CD1c-positive myeloid dendritic cell (primary cell): ENCODE data around the gene CENPO.

Experiments
- DNase-seq: peaks from one replicate; pipeline ENCODE4 v3.0.0-alpha.2; 2016; ENCODE audit errors: extremely low spot score

The CENPO gene

DNA sequence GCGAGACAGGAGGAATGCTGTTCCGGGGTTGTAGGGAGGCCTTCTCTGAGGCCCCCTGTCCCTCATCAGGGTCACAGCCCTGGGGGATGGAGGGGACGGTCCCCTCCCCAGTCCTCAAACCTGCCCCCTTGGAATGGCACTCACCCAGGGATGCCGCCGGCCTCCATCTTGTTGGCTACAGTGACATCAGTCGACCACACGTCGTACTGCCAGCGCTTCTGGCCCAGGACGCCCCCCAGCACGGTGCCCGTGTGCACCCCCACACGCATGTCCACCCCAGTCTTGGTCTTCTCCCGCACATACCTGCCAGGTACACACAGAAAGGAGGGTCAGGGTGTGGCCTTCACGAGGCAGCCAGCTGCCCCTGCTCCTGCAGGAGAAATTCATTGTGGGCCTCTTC, 46.5 kb downstream of the CENPO start:
- no peak for DNase-seq

DNA sequence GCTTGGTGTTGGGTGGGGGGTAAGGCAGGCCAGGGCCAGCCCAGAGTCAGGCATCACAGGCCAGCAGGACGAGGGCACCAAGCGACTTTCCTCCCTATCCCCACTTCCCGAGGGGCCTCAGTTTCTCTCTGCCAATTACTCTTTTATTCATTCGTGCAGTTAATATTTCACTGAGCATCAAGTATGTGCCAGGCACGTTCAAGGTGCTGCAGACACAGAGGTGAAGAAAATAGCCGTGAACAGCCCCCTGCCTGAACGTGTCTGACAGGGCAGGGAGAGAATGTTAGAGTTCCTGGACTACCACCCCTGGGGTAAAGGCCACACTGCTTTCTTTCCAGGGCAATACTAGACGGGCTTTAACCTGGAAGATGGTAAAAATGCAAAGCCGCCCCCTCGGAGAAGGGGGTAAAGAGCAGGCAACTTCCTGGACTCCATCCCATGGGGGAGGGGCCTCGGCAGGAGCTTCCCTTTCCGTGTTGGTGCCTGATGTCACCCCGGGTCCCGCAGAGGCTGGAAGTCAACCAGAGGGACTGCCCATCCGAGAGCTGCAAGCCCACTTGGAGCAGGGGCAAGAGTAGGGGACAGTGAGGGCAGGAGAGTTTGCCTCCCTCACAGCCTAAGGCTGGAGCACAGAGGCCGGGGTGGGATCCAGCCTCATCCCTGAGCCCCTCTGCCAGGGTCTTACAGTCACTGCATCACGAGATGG, 47.1 kb downstream of the CENPO start:
- no peak for DNase-seq

DNA sequence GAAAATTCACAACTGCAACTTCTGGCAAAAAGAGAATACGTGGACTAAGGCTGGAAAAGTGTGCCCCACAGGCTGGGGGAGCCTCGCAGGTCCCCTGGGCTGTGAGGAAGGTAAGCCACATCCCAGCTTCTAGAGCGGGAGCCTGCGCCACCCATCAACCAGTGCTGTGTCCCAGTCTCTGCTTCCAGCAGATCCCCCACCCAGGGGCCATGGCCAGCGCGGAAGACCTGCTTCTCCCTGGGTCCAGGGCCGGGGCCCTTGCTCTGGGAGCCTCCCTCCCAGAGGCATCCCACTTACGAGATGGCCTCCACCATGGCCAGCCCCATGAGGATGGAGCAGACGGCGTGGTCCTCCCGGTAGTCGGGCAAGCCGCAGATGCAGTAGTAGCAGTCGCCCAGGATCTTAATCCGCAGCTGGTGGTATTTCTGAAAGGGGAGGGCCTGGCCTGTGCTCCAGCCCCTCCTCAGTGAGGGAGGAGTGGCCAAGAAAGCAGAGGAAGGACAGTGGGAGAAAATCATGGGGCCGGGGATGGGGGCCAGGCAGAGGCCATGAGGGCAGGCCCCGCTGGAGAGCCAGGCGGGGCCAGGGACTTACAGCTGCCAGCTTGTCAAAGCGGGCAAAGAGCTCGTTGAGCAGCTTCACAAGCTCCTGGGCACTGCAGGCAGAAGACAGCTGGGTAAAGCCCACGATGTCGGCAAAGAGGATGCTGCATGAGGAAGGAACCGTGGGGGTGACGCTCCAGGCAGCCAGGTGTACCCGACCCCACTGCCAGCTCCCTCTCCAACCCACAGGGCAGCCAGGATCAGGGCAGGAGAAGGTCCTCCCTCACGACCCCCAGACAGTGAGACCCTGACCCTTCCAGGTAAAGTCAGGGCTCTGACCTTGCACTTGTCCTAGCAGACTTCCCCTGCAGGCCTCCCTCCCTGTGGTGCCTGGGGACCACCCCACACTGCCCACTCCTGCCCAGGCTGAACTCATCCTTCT, 48.0 kb downstream of the CENPO start:
- no peak for DNase-seq

DNA sequence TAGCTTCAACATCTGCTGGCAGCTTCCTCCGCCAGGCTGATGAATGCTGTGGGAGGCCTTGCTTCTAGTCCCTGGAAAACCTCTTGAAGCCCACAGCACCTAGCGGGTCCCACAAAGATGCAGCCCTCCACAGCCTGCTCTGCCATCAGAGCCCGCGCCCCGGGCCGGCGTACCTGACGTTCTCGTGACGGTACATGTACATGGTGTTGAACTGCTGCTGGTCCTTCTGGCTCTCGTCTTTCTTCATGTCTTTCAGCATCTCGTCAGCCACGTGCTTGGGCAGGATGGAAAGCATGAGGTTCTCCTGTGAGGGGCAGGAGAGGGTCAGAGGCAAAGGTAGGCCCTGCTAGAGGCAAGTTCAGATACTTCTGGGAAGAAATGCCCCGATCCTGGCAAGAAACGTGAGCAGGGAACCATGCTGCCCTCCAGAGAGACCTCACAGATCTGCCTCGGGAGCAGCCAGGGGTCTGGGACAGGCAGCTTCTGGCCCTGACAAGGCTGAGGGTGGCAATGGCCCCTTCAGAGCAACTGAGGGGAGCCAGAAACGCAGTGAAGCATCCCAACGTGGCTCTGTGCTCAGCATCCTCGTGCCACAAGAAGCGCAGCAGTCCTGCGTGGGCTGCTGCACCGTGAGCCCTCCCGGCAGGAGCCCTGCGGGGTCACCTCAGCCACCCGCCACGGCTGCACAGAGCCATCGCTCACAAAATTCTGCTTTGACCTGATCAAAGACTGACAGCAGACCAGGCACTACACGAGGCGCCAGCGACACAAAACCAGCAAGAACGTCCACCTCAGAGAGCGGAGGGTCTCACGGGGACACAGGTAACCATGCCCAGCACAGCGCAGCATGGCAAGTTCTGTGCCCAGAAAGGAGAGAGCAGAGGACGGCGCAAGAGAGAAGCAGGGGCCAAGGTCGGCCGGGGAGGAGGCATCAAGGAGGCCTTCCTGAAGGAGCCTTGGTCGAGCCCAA, 49.1 kb downstream of the CENPO start:
- DNase-seq = no peak

DNA sequence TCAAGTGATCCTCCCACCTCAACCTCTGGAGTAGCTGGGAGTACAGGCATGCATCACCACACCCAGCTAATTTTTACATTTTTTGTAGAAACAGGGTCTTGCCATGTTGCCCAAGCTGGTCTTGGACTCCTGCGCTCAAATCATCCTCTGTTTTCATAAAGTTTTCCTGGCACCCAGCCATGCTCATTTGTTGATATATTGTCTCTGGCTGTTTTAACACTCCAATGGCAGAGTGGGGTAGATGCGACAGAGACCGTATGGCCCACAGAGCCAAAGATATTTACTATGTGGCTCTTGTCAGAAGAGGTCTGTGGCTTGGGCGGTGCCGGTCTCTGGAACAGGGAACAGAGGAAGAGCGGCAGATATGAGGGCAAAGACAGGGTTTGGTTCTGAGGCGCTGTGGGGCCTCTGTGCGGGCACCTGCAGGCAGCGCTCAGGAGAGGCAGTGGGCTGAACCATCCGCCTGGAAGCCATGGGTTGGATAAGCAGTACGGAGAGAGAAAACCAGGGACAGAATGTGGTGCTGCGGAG, 50.2 kb downstream of the CENPO start:
- no peak for DNase-seq

DNA sequence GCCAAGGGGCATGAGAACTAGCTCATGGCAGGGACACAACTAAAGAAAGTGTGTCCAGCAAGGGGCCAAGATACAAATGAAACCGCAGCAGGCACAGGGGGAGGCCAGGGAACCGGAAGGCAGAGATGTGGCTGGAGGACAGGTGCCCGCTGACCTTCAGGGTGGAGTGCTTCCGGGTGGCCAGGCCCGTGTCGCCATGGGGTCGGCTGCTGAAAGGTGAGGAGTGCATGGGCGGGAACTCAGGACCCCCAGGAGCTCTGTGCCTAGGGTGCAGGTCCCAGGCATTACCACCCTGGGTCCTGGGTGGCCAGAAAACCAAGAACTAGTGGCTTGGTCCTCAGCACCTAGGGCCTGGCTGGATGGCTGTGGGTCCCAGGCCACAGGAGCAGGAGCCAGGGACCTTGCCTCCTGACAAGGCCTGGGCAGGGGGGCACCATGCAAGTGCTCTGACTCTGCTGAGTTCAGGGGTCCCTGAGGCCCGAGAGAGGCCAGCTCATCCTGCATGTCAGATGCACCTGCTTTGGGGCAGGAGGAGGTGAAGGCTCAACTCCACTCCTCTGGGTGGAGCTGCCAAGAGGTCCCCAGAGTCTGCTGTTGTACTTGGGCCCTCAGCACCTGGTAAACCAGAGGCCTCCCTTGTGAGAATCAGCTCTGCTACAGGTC, 50.9 kb downstream of the CENPO start:
- no peak for DNase-seq

DNA sequence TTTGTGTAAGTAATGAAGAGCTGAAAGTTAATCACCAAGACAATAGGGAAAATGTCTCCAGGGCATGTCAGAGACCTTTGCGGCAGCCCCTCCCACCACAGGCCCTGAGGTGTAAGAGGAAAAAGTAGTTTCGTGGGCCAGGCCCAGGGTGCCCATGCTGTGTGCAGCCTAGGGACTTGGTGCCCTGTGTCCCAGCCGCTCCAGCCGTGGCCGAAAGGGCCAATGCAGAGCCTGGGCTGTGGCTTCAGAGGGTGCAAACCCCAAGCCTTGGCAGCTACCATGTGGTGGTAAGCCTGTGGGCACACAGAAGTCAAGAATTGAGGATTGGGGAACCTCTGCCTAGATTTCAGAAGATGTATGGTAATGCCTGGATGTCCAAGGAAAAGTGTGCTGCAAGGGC, 52.5 kb downstream of the CENPO start:
- DNase-seq = no peak

DNA sequence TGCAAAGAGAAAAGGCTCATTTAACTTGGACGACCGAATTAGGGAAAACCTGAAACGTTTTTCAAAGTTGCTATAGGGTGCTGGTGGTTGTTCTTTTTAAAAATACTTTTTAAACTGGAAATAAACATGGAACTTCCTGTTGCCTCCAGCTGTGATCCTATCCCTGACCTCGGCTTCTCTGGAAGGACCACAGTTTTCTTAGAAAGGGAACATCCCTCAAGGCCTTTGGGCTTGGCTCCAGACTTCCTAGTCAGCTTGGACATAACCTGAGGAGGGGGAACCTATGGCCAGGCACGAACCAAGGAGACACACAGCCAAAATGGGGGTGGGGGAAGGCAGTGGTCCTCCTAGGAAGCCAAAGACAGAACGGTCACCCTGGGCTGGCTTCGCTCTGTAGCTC, 57.7 kb downstream of the CENPO start:
- DNase-seq = no peak

DNA sequence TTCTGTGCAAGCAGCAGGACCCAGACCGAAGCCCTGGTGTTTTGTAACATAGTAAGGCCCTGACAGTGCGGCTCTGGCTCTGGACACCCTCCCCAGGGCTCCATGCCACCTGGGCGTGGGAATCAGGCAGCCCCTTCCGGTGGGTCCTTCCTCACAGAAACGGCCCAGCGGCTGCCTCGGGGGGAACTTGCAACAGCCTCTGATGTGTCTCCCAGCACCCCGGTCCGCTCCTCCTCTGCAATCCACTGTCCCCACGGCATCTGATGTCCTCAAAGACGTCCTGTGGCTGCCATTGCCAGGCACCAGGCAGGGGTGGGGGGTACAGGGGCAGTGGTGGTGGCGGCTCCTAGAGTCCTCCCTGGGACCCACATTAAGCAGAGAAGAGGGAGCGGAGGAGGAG, 58.8 kb downstream of the CENPO start:
- no peak for DNase-seq

DNA sequence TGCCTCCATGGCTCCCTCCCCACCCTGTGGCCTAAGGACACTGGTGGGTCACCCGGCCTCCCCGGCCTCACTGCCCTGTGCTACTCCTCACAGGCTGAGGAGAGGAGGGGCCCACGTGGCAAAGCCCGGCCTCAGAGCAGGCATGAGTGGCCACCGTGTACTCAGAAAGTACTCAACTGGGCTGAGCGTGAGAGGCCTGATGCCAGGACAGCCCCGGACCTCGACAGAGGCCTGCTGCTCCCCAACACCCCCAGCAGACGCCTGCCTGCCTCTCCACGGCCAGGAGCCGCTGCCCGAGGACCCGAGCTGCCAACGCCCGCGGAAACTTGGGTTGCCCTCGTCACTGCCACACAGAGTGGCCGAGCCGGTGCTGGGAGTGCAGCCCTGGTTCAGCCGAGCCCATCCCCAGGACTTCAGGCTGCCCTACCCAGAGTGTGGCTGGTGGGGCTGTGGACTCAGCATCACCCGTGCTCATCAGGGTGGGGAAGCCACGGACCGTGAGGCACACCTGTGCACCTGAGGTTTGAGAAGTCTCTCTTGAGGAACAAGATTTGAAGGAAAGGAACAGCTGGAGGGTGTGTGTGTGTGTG, 59.3 kb downstream of the CENPO start:
- DNase-seq = no peak

DNA sequence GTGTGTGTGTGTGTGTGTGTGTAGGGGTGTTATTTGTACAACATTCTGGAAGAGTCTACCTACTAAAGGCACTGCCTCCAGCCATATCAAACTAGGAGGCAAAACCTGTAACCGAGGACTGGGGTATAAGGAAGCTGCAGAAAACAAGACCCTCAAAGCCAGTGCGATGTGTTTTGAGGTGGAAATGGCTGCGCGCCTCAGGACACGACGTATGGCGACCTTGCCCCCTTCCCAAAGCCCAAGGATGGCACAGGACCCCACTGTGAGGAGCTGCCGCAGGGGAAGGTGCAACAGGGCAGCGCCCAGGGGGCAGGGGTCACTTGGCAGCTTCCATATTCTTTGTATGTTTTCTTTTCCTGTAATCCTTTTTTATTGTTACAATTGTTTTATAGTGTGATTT, 59.8 kb downstream of the CENPO start:
- no peak for DNase-seq

DNA sequence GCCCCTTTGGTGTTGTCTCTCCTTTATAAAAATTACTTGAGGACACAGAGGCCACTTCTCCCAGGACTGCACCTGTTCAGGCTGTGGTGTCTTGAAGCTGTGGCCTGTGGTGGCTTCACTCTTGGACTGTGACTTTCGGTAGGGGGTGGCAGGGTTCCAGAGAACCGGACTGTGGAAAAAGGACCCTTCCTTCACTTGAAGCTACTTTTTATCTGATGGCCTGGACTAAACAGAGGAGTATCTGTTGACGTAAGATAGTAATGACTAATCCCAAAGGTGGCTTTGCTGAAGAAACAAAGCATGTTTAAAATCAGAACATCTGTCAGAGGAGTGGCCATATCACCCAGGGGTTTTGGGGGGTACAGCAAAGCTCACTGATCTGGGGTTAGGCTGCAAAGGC, 60.8 kb downstream of the CENPO start:
- DNase-seq = no peak

DNA sequence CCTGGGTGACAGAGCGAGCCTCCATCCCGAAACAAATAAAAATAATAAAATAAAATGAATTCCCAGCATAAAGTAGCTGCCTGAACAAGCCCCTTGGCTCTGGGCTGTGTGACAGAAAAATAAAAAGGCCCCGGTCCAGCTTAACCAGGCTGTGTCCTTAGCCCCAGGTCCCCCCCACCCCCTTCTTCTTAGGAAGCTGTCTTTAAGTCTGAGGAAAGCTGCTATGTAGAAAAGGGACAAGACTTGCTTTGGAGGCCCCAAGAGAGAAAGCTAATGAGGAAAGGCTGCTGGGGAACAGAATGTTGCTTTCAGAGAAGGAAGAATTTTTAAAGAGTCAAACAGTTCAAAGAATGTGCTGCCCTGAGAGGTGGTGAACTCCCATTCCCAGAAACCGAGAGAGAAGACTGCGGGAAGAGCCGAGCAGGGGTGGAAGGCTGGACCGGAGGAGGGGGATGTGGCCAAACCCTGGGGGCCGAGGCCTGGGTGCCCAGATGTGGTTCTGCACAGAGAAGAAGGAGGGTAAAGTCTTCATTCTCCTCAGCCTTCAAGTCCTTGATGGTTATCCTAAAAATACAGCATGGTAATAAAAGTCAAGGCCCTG, 61.9 kb downstream of the CENPO start:
- DNase-seq = no peak

DNA sequence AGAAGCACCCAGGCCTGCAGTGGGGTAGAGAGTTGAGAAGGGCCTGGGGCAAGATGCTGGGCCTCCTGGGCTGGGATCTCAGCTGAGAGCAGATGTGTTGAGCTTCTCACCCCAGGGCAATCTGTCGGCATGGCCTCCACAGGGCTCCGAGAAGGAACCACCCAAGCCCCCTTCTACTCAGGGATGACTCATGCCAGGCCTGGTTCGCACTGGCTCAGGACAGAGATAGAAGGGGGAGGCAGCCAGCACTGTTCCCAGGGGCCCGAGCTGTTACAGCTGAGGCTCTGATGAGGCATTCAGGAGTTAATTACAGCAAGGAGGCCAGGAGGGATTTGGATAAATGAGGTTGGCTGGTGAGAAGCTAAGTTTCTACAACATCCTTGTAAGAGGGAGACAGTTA, 62.5 kb downstream of the CENPO start:
- no peak for DNase-seq

DNA sequence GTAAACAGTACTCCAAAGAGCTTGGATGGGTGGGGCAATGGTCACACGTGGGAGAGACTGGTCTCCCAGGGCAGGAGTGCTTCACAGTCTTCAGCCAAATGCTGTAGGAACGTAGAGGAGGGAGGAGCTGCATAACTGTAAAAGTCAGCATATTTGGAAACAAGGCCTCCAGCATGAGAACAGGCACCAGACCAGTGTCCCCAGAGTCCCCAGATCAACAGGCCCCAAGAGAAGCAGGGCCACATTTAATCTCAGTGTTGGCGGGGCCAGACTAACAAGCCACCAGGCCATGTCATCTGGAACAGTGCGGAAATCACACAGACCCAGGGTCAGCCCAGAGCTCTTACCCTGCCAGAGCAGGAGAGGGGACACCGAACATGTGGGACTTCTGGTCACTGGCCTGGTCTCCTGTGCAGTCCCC, 63.6 kb downstream of the CENPO start:
- no peak for DNase-seq

DNA sequence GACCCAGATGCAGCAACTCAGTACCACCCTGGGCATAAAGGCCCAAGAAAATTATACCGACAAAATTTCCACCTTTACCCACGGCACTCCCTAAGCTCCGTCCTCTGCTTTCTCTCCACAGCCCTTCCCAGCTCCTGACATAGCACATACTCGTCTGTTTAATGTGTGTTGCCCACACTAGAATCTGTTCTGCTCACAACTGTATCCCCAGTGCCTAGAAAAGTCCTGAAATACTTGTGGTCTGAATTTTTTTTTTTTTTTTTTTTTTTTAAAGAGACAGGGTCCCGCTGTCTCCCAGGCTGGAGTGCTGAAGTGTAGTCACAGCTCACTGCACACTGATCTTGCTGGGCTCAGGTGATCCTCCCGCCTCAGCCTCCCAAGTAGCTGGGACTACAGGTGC, 64.5 kb downstream of the CENPO start:
- no peak for DNase-seq

DNA sequence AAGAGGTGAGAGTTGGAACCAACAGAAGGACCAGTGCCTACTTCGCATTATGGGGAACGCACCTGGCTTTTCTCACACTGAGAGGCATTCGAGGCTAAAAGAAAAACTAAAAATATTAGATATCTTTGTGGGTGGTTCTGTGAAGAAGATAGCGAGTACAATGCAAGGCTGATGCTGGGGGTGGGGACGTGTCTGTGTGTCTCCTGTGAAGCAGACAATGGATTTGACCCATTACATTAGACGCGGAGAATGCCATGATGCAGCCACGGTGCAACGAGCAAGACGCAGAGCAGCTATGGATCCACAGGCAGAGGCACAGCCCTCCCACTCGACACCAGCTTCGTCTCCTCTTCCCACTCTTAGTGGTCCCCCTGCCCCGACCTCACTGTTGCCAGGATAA, 65.8 kb downstream of the CENPO start:
- DNase-seq = no peak

DNA sequence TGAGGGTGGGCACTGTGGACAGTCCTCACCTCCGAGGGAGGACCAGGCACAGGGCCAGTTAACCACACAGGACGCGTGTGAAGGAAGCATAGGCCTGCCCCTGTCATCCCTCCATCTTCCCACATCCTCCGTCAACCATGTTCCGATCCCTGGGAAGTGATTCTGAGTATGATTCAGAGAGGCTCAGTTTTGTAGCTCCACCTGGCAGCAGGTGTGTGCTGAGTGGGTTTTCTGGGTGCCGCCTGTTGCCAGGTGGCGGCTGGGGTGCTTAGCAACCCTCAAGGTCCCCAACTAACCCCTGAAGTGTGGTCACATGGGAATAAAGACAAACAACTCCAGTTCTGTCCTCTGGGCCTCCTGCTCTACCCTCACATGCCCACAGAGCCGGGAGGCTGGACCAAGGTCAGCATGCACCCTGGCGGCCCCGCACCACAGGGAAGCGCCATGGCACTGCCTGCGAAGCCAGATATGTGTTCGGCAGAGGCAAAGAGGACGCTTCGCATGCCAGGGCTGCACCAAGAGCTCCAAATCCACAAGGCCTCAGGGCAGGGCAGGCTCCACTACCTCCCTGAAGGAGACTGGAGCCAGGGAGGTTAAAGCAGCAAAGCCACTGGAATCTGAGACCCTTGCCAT, 66.9 kb downstream of the CENPO start:
- DNase-seq = no peak

DNA sequence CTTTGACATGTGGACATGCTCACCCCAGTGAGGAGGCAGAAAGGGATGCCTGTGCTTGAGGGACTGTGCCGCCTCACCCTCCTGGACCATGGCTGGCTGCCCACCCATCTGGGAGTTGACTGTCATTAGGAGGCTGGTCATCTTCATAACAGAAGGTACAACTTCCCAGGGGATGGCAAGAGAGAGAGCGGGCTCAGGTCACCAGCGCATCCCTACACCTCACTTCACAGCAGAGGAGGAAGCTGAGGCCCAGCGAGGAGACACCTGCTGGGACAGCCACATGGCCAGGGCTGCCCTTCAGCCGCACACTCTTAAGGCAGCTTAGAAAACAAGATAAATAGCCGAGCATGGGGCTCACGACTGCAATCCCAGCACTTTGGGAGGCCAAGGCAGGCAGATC, 67.4 kb downstream of the CENPO start:
- DNase-seq = no peak

DNA sequence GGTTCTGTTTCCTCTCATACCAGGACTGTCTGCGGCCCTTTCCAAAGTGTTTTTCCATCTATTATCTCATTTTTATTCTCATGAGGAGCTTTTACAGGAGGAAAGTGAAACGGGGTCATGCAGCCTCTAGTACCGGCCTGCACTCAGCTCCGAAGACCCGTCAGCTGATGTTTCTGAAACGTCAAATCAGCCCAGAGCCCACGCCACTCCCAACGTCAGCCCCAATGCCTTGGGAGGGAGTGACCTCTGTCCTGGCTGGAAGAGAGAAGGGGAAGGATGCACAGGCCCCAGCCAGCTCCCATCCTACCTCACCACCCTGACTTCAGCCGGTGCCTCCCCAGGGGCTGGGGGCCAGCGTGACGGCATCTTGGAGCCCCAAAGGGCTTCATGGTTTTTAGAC, 68.3 kb downstream of the CENPO start:
- DNase-seq = no peak
